Spleen (tissue), 11 donors: Measurements from ENCODE around the gene ICAM1. TPM values are rescaled to one million over a fixed set of nuclear protein-coding genes. Genes with fewer than 3 reads are reported as not detected.
"Not testable (repeated sequence)": the region's sequence is repeated elsewhere in the genome, so short reads cannot be mapped to it uniquely, and the experiment has no call there.

Experiments
- DNase-seq: peaks from one replicate; pipeline ENCODE4 v3.0.0-alpha.2; 2020
- H3K27ac ChIP-seq, 8 donors: fragments of 200-600 bp; sonication (generic) in 7 of 8; 1 replicate in 4 of 8; 2 replicates in 4 of 8; pipeline versions ENCODE4 v1.5.0 to v1.8.0; 2016 to 2021; ENCODE audit warnings: inconsistent platforms in 4 of 8, mild to moderate bottlenecking in 4 of 8, moderate library complexity in 1 of 8
- H3K27me3 ChIP-seq, 7 donors: fragments of 200-600 bp; sonication (generic) in 6 of 7; replicated peaks in 1 of 7; 1 replicate in 4 of 7; 2 replicates in 3 of 7; pipeline versions ENCODE4 v1.5.0 to v1.8.0; 2016 to 2021; ENCODE audit warnings: inconsistent platforms in 3 of 7, mild to moderate bottlenecking in 1 of 7
- H3K36me3 ChIP-seq, 6 donors: fragments of 200-600 bp; sonication (generic) in 5 of 6; 1 replicate in 4 of 6; 2 replicates in 2 of 6; pipeline versions ENCODE4 v1.5.0 to v1.8.0; 2016 to 2021; ENCODE audit warnings: inconsistent platforms in 2 of 6
- H3K4me1 ChIP-seq, 6 donors: fragments of 200-600 bp; sonication (generic) in 5 of 6; 1 replicate in 3 of 6; 2 replicates in 3 of 6; pipeline versions ENCODE4 v1.5.0 to v1.8.0; 2016 to 2021; ENCODE audit warnings: inconsistent platforms in 3 of 6
- H3K4me3 ChIP-seq, 8 donors: fragments of 200-600 bp; sonication (generic) in 7 of 8; 1 replicate in 4 of 8; 2 replicates in 4 of 8; pipeline versions ENCODE4 v1.5.0 to v1.8.0; 2016 to 2021; ENCODE audit warnings: inconsistent platforms in 4 of 8, mild to moderate bottlenecking in 4 of 8, moderate library complexity in 2 of 8
- H3K9me3 ChIP-seq, 8 donors: fragments of 200-600 bp; sonication (generic) in 7 of 8; 1 replicate in 4 of 8; 2 replicates in 4 of 8; pipeline versions ENCODE4 v1.5.0 to v1.8.0; 2016 to 2021; ENCODE audit warnings: inconsistent platforms in 4 of 8
- POLR2A ChIP-seq, 3 donors: fragments of 450-650 bp; IDR thresholded peaks; one replicate each; pipeline ENCODE4 v1.5.1; 2017; ENCODE audit warnings: antibody characterized with exemption in 3 of 3, mild to moderate bottlenecking in 1 of 3
- POLR2AphosphoS5 ChIP-seq, 3 donors: sonication (generic); formaldehyde crosslinking; IDR thresholded peaks; one replicate each; pipeline ENCODE4 v1.5.1; 2017; ENCODE audit warnings: antibody characterized with exemption in 3 of 3
- WGBS, 5 donors: extraction: QIAGEN DNeasy Blood & Tissue Kit in 3 of 5; methylation state at CpG; one replicate each; pipeline versions ENCODE4 v1.1.5 to v1.1.7; 2013 to 2018; 5-methylcytosine and 5-hydroxymethylcytosine counted together
- intact Hi-C: fragments of 100-400 bp; cut with DNase I; formaldehyde crosslinking; loops from one replicate; pipeline ENCODE4 v1.15.0; 2023; ENCODE audit warnings: low total_unique reads
- polyA plus RNA-seq, 3 donors: library from polyadenylated mRNA; stranded (reverse); fragments of 200-250 nt; gene quantifications; one replicate each; pipeline ENCODE4 v1.2.1, GENCODE V29; 2013
- total RNA-seq, 7 donors: library from RNA; depleted of rRNA in 3 of 7; stranded (reverse); fragments of >200 nt in 3 of 7; fragmentation: NEBNext Ultra II Directional in 4 of 7; extraction: Animal tissue kit (Norgen Biotek cat#: 25700) in 4 of 7; gene quantifications; one replicate each; pipeline versions ENCODE4 v1.1.0 to v1.2.1, GENCODE V29; 2016 to 2021
- TF ChIP-seq, protein P1 (sequence below), 11 experiments: fragments of 200-600 bp in 7 of 11; fragments of 450-650 bp in 4 of 11; sonication (generic) in 4 of 11; IDR thresholded peaks in 8 of 11; conservative IDR thresholded peaks in 3 of 11; 1 replicate in 7 of 11; 2 replicates in 4 of 11; pipeline versions ENCODE4 v1.4.0 to v1.8.0; 2016 to 2021; ENCODE audit warnings: antibody characterized with exemption in 11 of 11, inconsistent platforms in 4 of 11, mild to moderate bottlenecking in 1 of 11
- donor health status: healthy with polysubstance abuse.
- donor health status: DM: no; HTN: no; CAD: no; lungs with moderate emphysema.
- donor health status: DM: no; HTN: no; CAD: no.
- donor health status: Bipolar disorder and iron deficiency.
- donor health status: healthy.
- donor health status: DM: no; HTN: no; CAD: no.
- donor health status: DM: yes; HTN: yes; CAD: no.

The ICAM1 gene
- total and polyA plus RNA-seq, 10 donors = 12.8 to 163 (median 98.2) TPM

DNA sequence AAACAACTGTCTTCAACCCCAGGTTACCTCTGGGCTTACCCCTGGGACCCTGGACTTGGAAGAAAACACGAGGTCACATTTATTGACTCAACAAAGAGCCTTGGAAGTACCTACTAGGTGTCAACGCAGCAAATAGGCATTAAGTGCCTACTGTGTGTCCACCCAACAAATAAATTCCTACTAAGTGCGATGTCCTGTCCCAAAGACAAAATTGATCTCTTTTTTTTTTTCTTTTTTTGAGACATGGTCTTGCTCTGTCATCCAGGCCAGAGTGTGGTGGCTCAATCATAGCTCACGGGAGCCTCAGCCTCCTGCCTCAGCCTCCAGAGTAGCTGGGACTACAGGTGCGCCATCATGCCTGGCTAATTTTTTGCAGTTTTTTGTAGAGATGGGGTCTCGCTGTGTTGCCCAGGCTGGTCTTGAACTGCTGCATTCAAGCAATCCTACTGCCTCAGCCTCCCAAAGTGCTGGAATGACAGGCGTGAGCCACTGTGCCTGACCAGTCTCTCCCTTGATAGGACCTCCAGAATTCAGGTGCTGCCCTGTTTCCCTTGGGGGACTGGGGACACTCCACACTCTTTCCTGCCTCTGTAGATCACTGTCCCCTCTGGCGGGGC lies 39.2 kb upstream of the ICAM1 start:
- peaks cover 20 to 69% (median 42%) of the 10 kb centered on the region in 6 donors for H3K4me1 ChIP-seq

DNA sequence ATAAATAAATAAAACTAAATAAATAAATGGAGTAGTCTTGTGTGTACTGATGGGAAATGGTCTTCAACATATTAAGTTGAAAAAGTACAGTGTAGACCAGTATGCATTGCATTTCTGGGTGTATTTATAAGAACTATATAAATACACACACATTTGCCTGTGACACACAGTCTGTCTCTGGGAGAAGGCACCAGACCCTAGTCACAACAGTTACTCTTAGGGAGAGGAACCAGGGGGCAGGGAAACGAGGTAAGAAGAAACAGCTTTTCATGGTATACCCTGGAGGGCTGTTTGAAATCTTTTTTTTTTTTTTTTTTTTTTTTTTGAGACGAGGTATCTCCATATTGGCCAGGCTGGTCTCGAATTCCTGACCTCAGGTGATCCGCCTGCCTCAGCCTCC lies 37.0 kb upstream of the ICAM1 start:
- Histone ChIP-seq H3K27me3 (peaks cover 0 to 18% (median 0%) of the 10 kb centered on the region in 7 donors), H3K9me3 (no peaks in the 10 kb centered on the region), H3K4me1 (peaks cover 20 to 74% (median 44%) of the 10 kb centered on the region in 6 donors), H3K27ac (no peak overlapping the region), H3K4me3 (no peak overlapping the region), H3K36me3 (no peaks in the 10 kb centered on the region)
- intact Hi-C loops = no loop called here
- no peak for TF ChIP-seq POLR2A (IDR thresholded peaks at IDR 0.05)
- TF ChIP-seq, protein P1, sequence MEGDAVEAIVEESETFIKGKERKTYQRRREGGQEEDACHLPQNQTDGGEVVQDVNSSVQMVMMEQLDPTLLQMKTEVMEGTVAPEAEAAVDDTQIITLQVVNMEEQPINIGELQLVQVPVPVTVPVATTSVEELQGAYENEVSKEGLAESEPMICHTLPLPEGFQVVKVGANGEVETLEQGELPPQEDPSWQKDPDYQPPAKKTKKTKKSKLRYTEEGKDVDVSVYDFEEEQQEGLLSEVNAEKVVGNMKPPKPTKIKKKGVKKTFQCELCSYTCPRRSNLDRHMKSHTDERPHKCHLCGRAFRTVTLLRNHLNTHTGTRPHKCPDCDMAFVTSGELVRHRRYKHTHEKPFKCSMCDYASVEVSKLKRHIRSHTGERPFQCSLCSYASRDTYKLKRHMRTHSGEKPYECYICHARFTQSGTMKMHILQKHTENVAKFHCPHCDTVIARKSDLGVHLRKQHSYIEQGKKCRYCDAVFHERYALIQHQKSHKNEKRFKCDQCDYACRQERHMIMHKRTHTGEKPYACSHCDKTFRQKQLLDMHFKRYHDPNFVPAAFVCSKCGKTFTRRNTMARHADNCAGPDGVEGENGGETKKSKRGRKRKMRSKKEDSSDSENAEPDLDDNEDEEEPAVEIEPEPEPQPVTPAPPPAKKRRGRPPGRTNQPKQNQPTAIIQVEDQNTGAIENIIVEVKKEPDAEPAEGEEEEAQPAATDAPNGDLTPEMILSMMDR (IDR thresholded peaks at IDR 0.05 in 8 of 11, conservative IDR thresholded peaks at IDR 0.05 in 3 of 11) = no peak
- no peak for TF ChIP-seq POLR2AphosphoS5 (IDR thresholded peaks at IDR 0.05)
- 65 to 85% (median 77%) methylated on average over 4 of the region's 4 CpGs for WGBS, 5 donors
- DNase-seq = no peak

More for the DNA sequence above, 39.2 kb upstream of the ICAM1 start:
- no peaks in the 10 kb centered on the region for H3K9me3 ChIP-seq
- no peaks in the 10 kb centered on the region for H3K36me3 ChIP-seq
- H3K4me3 ChIP-seq = peak overlapping the region; percentile 74 to 94 (median 84)
- H3K27ac ChIP-seq = peak overlapping the region in 7 of 8 donors; percentile 76 to 89 (median 85)
- 74 to 84% (median 77%) methylated on average over 8 of the region's 8 CpGs for WGBS, 5 donors
- no peak for TF ChIP-seq POLR2AphosphoS5 (IDR thresholded peaks at IDR 0.05)
- no peak for TF ChIP-seq POLR2A (IDR thresholded peaks at IDR 0.05)
- TF ChIP-seq, protein P1 (IDR thresholded peaks at IDR 0.05 in 8 of 11, conservative IDR thresholded peaks at IDR 0.05 in 3 of 11) = no peak
- peaks cover 0 to 18% (median 0%) of the 10 kb centered on the region in 7 donors for H3K27me3 ChIP-seq
- intact Hi-C loops = no loop called here
- no peak for DNase-seq

DNA sequence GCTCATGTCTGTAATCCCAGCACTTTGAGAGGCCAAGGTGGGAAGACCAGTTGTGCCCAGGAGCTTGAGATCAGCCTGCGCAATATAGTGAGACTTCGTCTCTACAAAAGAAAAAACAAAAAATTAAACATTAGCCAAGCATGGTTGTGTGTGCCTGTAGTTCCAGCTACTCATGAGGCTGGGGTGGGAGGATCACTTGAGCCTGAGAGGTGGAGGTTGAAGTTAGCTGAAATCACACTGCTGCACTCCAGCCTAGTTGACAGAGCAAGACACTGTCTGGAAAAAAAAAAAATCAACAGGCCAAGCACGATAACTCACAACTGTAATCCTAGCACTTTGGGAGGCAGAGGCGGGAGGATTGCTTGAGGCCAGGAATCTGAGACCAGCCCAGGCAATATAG lies 35.9 kb upstream of the ICAM1 start:
- Histone ChIP-seq H3K27me3 (peaks cover 0 to 15% (median 0%) of the 10 kb centered on the region in 7 donors), H3K9me3 (no peaks in the 10 kb centered on the region), H3K27ac (peak overlapping the region in 1 of 8 donors; percentile 89), H3K36me3 (no peaks in the 10 kb centered on the region), H3K4me3 (no peak overlapping the region), H3K4me1 (peaks cover 11 to 71% (median 35%) of the 10 kb centered on the region in 6 donors)
- no peak for DNase-seq
- 70 to 95% (median 81%) methylated on average over 4 of the region's 4 CpGs for WGBS, 5 donors
- TF ChIP-seq, protein P1 (IDR thresholded peaks at IDR 0.05 in 8 of 11, conservative IDR thresholded peaks at IDR 0.05 in 3 of 11) = no peak
- TF ChIP-seq POLR2AphosphoS5 (IDR thresholded peaks at IDR 0.05) = no peak
- no peak for TF ChIP-seq POLR2A (IDR thresholded peaks at IDR 0.05)
- intact Hi-C loops = no loop called here

DNA sequence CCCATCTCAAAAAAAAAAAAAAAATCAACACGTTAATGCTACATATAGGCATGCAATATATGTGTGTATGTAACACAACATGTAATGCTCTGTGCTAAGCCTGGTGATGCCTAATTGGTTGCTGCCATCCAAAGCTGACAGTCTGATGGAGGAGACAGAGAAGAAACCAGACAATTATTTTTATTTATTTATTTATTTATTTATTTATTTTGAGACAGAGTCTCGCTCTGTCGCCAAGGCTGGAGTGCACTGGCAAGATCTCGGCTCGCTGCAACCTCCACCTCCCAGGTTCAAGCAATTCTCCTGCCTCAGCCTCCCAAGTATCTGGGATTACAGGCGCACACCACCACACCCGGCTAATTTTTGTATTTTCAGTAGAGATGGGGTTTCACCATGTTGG lies 35.5 kb upstream of the ICAM1 start:
- H3K36me3 ChIP-seq, DNase-seq, intact Hi-C loops, H3K9me3 ChIP-seq: not testable (repeated sequence)
- Histone ChIP-seq H3K27ac (peak overlapping the region; percentile 42 to 89 (median 82)), H3K27me3 (peaks cover 0 to 11% (median 0%) of the 10 kb centered on the region in 7 donors), H3K4me3 (peak overlapping the region in 1 of 8 donors; percentile 53), H3K4me1 (peaks cover 11 to 67% (median 31%) of the 10 kb centered on the region in 6 donors)
- WGBS, 5 donors = 82 to 90% (median 86%) methylated on average over 7 of the region's 7 CpGs
